ENCODE results near the gene ITM2B.

- TF ChIP-seq CTCF (IDR thresholded peaks at IDR 0.05; ENCODE audit: insufficient read depth, low read depth, low read length) (no peak), EZH2 (IDR thresholded peaks at IDR 0.05; ENCODE audit: insufficient read depth, low read length) (no peak)
Measured at GRCh38 chr13:48230541-48230940, 2.5 kb upstream of the ITM2B start.

Data from astrocyte (in vitro differentiated cells and primary cell).